A673 (cell line): ENCODE results near the gene TLNRD1. TPM values are rescaled to one million over a fixed set of nuclear protein-coding genes. Genes with fewer than 3 reads are reported as not detected.

ENCODE experiments used
- BruUV-seq: library from RNA; stranded (reverse); fragments of 400-500 nt; replicated peaks from 2 replicates; lab custom pipeline; 2021; lab: Mats Ljungman, UMichigan
- CTCF ChIA-PET: fragments of 300-600 bp; sonication (Branson Sonifier 250); formaldehyde crosslinking; loops from one replicate; lab custom pipeline; 2022; ENCODE audit warnings: antibody characterized with exemption; lab: Charles Lee
- POLR2A ChIA-PET: fragments of 300-600 bp; sonication (Branson Sonifier 250); formaldehyde crosslinking; loops from one replicate; lab custom pipeline; 2022; ENCODE audit warnings: antibody characterized with exemption; ENCODE audit not compliant: low non-redundant PET; lab: Charles Lee
- DNase-seq: peaks from one replicate; pipeline ENCODE4 v3.0.0-alpha.2; 2015; ENCODE audit warnings: low spot score
- H3K27ac ChIP-seq: fragments of 200-600 bp; sonication (generic); 2 replicates; pipeline ENCODE4 v1.5.1; 2016; ENCODE audit warnings: mixed run types, low read depth, mild to moderate bottlenecking, mixed read lengths, antibody characterized with exemption, low read length; ENCODE audit not compliant: poor library complexity, severe bottlenecking
- H3K27me3 ChIP-seq: fragments of 200-600 bp; sonication (generic); replicated peaks from 2 replicates; pipeline ENCODE4 v1.6.1; 2017; ENCODE audit warnings: mixed run types, low read depth, mild to moderate bottlenecking, mixed read lengths, antibody characterized with exemption, low read length; ENCODE audit not compliant: insufficient read depth, poor library complexity
- H3K36me3 ChIP-seq: fragments of 200-600 bp; sonication (generic); 2 replicates; pipeline ENCODE4 v1.6.1; 2016; ENCODE audit warnings: mixed run types, mild to moderate bottlenecking, mixed read lengths, antibody characterized with exemption, low read length; ENCODE audit not compliant: insufficient read depth, poor library complexity, severe bottlenecking
- H3K4me1 ChIP-seq: fragments of 200-600 bp; sonication (generic); 2 replicates; pipeline ENCODE4 v1.6.1; 2017; ENCODE audit warnings: mixed run types, mild to moderate bottlenecking, mixed read lengths, antibody characterized with exemption, low read length; ENCODE audit not compliant: insufficient read depth, poor library complexity, severe bottlenecking
- H3K4me3 ChIP-seq: fragments of 200-600 bp; sonication (generic); 2 replicates; pipeline ENCODE4 v1.5.1; 2016; ENCODE audit warnings: low read depth, mixed run types, mild to moderate bottlenecking, mixed read lengths, low read length; ENCODE audit not compliant: poor library complexity, severe bottlenecking
- H3K9me3 ChIP-seq: fragments of 200-600 bp; sonication (generic); 2 replicates; pipeline ENCODE4 v1.6.1; 2016; ENCODE audit warnings: mixed run types, low read depth, mild to moderate bottlenecking, mixed read lengths, antibody characterized with exemption, low read length; ENCODE audit not compliant: poor library complexity, severe bottlenecking
- EZH2 ChIP-seq: fragments of 200-600 bp; sonication (generic); IDR thresholded peaks from 2 replicates; pipeline ENCODE4 v1.6.1; 2017; ENCODE audit warnings: borderline replicate concordance, low read depth, mild to moderate bottlenecking, mixed read lengths, antibody characterized with exemption, low read length; ENCODE audit not compliant: poor library complexity, severe bottlenecking
- intact Hi-C: fragments of 100-400 bp; cut with micrococcal nuclease; formaldehyde crosslinking; loops from one replicate; pipeline ENCODE4 v1.10.0; 2022; ENCODE audit not compliant: unreplicated experiment
- total RNA-seq: library from RNA; stranded (reverse); gene quantifications from 2 replicates; pipeline ENCODE4 v1.2.3, GENCODE V29; 2021
- TF ChIP-seq, protein P1 (sequence below): fragments of 300-800, 200-600 bp; sonication (generic); conservative IDR thresholded peaks from 2 replicates; pipeline ENCODE4 v1.5.1; 2017; ENCODE audit warnings: low read depth, mild to moderate bottlenecking, antibody characterized with exemption, low read length, moderate library complexity, mixed read lengths

The TLNRD1 gene
- total RNA-seq, 1 experiment from 2014 or later = 21.8 TPM

DNA sequence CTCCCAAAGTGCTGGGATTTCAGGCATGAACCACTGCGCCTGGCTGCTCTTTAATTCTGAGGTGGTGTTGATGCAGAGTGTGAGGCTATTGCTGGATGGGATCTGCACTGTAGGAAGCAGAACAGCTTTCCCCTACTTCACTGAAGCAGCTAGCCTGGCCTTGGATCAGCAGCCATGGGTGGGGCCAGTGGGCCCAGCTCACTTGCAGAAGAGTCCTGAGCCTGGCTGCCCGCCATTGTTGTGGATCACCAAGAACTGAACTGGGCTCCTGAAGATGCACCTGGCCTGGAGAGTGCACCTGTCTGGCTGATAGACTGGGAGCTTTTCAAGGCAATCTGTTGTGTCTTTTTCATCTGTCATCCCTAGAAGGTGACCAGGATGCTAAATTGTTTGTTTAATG is 11.9 kb downstream of the TLNRD1 start:
- no peaks in the 10 kb centered on the region for H3K9me3 ChIP-seq
- TF ChIP-seq EZH2 = no peak
- TF ChIP-seq, protein P1, sequence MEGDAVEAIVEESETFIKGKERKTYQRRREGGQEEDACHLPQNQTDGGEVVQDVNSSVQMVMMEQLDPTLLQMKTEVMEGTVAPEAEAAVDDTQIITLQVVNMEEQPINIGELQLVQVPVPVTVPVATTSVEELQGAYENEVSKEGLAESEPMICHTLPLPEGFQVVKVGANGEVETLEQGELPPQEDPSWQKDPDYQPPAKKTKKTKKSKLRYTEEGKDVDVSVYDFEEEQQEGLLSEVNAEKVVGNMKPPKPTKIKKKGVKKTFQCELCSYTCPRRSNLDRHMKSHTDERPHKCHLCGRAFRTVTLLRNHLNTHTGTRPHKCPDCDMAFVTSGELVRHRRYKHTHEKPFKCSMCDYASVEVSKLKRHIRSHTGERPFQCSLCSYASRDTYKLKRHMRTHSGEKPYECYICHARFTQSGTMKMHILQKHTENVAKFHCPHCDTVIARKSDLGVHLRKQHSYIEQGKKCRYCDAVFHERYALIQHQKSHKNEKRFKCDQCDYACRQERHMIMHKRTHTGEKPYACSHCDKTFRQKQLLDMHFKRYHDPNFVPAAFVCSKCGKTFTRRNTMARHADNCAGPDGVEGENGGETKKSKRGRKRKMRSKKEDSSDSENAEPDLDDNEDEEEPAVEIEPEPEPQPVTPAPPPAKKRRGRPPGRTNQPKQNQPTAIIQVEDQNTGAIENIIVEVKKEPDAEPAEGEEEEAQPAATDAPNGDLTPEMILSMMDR = no peak
- ChIA-PET CTCF (interaction anchor here (0.8 kb wide), 1 partner anchor 9 kb away, joined by 4 read pairs; no protein-coding TSS in a partner anchor), POLR2A (interaction anchor here (0.6 kb wide), 1 partner anchor 11 kb away, joined by 3 read pairs; no protein-coding TSS in a partner anchor)
- no peak overlapping the region for H3K4me3 ChIP-seq
- no peak for DNase-seq
- no TSS peak for BruUV-seq
- no peaks in the 10 kb centered on the region for H3K36me3 ChIP-seq
- no peak overlapping the region for H3K27ac ChIP-seq
- intact Hi-C loops = no loop called here
- no peaks in the 10 kb centered on the region for H3K27me3 ChIP-seq
- H3K4me1 ChIP-seq = no peaks in the 10 kb centered on the region

DNA sequence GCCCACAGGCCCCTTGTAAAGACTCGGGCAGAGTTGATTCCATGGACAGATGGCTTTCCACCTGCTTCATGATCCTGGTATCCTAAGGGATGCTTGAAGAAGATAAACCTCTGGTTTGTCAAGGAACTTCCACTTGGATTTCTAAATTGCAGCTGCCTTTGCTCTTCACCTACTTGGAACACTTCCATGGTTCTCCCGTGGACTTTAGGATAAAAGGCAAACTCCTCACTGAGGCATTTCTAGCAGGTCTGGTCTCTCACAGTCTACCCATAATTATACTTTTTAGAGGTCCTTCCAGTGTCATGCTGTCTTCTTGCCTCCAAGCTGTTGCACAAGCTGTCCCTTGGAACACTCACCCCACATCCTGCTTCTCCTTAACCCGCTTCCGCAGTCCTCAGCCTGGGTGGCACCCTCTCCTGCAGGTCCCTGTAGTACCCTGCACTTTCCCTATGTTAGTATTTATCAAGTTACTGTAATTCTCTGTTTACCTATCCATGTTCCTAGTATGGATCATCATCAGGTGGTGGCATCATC is 12.7 kb downstream of the TLNRD1 start:
- no TSS peak for BruUV-seq
- no peaks in the 10 kb centered on the region for H3K27me3 ChIP-seq
- no peak for DNase-seq
- POLR2A ChIA-PET = interaction anchor here (0.6 kb wide), 1 partner anchor 12 kb away, joined by 3 read pairs; no protein-coding TSS in a partner anchor
- H3K9me3 ChIP-seq = no peaks in the 10 kb centered on the region
- CTCF ChIA-PET = interaction anchor here (0.8 kb wide), 1 partner anchor 10 kb away, joined by 4 read pairs; no protein-coding TSS in a partner anchor
- intact Hi-C loops = no loop called here
- no peak overlapping the region for H3K4me3 ChIP-seq
- H3K4me1 ChIP-seq = no peaks in the 10 kb centered on the region
- H3K27ac ChIP-seq = no peak overlapping the region
- no peak for TF ChIP-seq EZH2
- TF ChIP-seq, protein P1 = no peak
- no peaks in the 10 kb centered on the region for H3K36me3 ChIP-seq

DNA sequence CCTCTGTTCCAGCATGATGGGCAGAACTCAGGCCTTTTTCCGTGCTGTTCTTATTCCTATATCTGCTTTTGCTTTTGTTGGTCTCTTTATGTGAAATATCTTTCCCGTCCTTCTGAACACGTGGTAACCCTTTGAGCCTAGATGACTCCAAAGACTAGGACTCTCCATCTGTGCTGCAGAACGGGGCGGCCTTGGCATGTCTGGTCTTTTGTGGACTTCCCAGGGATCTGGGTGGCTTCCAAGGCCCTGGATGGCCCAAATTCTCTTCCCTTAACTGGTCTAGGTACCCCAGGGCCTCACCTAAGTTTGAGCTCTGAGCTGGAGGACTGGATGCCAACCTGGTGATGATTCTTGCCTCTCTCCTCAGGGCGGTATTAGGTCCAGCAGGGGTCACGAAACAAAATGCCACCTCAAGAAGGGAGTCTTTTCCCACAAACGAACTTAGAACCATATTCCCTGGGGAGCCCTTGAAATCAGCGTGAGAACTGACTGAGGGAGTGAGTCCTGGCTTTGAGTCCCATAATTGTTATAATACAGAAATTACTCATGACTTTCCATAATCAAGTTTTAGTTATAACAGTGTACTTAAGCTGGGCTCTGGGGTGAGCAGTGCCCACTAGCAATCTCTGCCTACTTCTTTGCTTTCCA is 13.8 kb downstream of the TLNRD1 start:
- H3K9me3 ChIP-seq = no peaks in the 10 kb centered on the region
- POLR2A ChIA-PET = no interaction called here
- intact Hi-C loops = no loop called here

More for the DNA sequence above, 13.8 kb downstream of the TLNRD1 start:
- CTCF ChIA-PET = no interaction called here
- Histone ChIP-seq H3K36me3 (no peaks in the 10 kb centered on the region), H3K4me1 (no peaks in the 10 kb centered on the region), H3K27me3 (no peaks in the 10 kb centered on the region), H3K27ac (no peak overlapping the region), H3K4me3 (no peak overlapping the region)
- no TSS peak for BruUV-seq
- DNase-seq = no peak
- TF ChIP-seq, protein P1 = no peak
- TF ChIP-seq EZH2 = no peak
